Kidney (tissue), 14 donors: ENCODE results near the gene ECE1. TPM values are rescaled to one million over a fixed set of nuclear protein-coding genes. Genes with fewer than 3 reads are reported as not detected.

Experiments
- DNase-seq, 5 donors: peaks; one replicate each; pipeline ENCODE4 v3.0.0-alpha.2; 2013 to 2020
- FAIRE-seq: peaks from 2 replicates; lab custom pipeline; 2012; peaks lifted over from hg19 to GRCh38; lab: Jason Lieb, UNC
- H3K27ac ChIP-seq, 2 donors: one replicate each; pipeline ENCODE4 v1.7.0; 2013; ENCODE audit warnings: low read depth in 2 of 2, low read length in 2 of 2, inconsistent platforms in 1 of 2
- H3K27me3 ChIP-seq: one replicate; pipeline ENCODE4 v1.7.1; 2013; ENCODE audit warnings: low read length, inconsistent platforms; ENCODE audit not compliant: control insufficient read depth, insufficient read depth
- H3K36me3 ChIP-seq, 3 donors: one replicate each; pipeline versions ENCODE4 v1.7.0 to v1.7.1; 2013; ENCODE audit warnings: low read length in 3 of 3, control low read depth in 1 of 3, inconsistent platforms in 1 of 3; ENCODE audit not compliant: insufficient read depth in 3 of 3, control insufficient read depth in 2 of 3
- H3K4me1 ChIP-seq, 3 donors: one replicate each; pipeline versions ENCODE4 v1.7.0 to v1.7.1; 2013; ENCODE audit warnings: low read length in 3 of 3, inconsistent platforms in 1 of 3, low read depth in 1 of 3; ENCODE audit not compliant: control insufficient read depth in 2 of 3, insufficient read depth in 2 of 3
- H3K4me3 ChIP-seq, 3 donors: one replicate each; pipeline versions ENCODE4 v1.7.0 to v1.8.1; 2013; ENCODE audit warnings: low read length in 3 of 3, control low read depth in 1 of 3, inconsistent platforms in 1 of 3
- H3K9ac ChIP-seq, 3 donors: one replicate each; pipeline versions ENCODE4 v1.7.0 to v1.7.1; 2013; ENCODE audit warnings: low read length in 3 of 3, control low read depth in 1 of 3, inconsistent platforms in 1 of 3
- H3K9me3 ChIP-seq, 3 donors: one replicate each; pipeline versions ENCODE4 v1.7.0 to v1.7.1; 2013; ENCODE audit warnings: low read length in 3 of 3, control low read depth in 1 of 3, inconsistent platforms in 1 of 3; ENCODE audit not compliant: control insufficient read depth in 2 of 3, insufficient read depth in 1 of 3
- intact Hi-C: fragments of 100-400 bp; cut with DNase I; formaldehyde crosslinking; loops from one replicate; pipeline ENCODE4 v1.11.1; 2022
- polyA plus RNA-seq: library from polyadenylated mRNA; stranded (reverse); fragments of 350-450 nt; fragmentation: Illumina TruSeq; extraction: RNeasy Lipid Tissue Mini Kit (QIAGEN cat#74804); gene quantifications from one replicate; pipeline ENCODE4 v1.2.3, GENCODE V29; 2014; ENCODE audit warnings: low read depth, low replicate concordance; ENCODE audit not compliant: insufficient read depth
- total RNA-seq: library from RNA; stranded (reverse); fragmentation: NEBNext Ultra II Directional; extraction: Animal tissue kit (Norgen Biotek cat#: 25700); gene quantifications from one replicate; pipeline ENCODE4 v1.2.1, GENCODE V29; 2021
- TF ChIP-seq, protein P1 (sequence below): IDR thresholded peaks from 3 replicates; pipeline ENCODE4 v1.5.1; 2012; ENCODE audit warnings: mild to moderate bottlenecking, moderate library complexity, borderline replicate concordance; ENCODE audit not compliant: insufficient read depth; ENCODE audit errors: extremely low read depth
- donor health status: control.
- donor health status: control.
- donor health status: control.
- donor health status: control.
- donor health status: control.
- donor health status: DM: yes; HTN: yes; CAD: no.
- donor health status: Normal renal cell carcinoma (clear cell type).

The ECE1 gene
- total and polyA plus RNA-seq, 2 donors from 2014 or later = 30.8 to 128 TPM

DNA sequence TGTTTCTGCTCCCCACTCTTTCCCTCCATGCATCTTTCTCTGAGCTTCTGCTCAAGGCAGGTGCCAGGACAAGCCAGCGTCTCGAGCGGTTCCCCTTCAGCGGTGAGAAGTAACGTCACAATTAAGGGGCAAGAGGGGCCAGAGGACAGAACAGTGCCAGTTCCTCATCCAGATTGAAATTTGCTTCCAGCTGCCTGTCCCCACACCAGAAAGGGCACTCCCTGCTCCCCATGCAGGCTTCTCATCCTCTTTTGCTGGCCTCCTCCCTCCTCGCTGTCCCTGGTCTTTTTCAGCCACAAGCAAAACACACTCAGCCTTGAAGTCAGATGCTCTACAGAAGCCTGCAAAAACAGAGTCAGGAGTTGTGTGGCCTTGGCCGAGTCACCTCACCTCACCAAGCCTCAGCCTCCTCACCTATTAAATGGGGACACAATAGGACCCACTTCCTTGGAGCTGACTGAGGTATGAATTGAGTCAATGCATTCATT, 35.0 kb upstream of the ECE1 start:
- intact Hi-C loops = no loop called here
- no peaks in the 10 kb centered on the region for H3K27me3 ChIP-seq
- no peaks in the 10 kb centered on the region for H3K9me3 ChIP-seq
- FAIRE-seq = no peak
- no peak for DNase-seq
- H3K27ac ChIP-seq = peak overlapping the region; percentile 78 to 80
- no peaks in the 10 kb centered on the region for H3K36me3 ChIP-seq
- TF ChIP-seq, protein P1, sequence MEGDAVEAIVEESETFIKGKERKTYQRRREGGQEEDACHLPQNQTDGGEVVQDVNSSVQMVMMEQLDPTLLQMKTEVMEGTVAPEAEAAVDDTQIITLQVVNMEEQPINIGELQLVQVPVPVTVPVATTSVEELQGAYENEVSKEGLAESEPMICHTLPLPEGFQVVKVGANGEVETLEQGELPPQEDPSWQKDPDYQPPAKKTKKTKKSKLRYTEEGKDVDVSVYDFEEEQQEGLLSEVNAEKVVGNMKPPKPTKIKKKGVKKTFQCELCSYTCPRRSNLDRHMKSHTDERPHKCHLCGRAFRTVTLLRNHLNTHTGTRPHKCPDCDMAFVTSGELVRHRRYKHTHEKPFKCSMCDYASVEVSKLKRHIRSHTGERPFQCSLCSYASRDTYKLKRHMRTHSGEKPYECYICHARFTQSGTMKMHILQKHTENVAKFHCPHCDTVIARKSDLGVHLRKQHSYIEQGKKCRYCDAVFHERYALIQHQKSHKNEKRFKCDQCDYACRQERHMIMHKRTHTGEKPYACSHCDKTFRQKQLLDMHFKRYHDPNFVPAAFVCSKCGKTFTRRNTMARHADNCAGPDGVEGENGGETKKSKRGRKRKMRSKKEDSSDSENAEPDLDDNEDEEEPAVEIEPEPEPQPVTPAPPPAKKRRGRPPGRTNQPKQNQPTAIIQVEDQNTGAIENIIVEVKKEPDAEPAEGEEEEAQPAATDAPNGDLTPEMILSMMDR = no peak
- no peak overlapping the region for H3K4me3 ChIP-seq
- peaks cover 0 to 44% (median 26%) of the 10 kb centered on the region in 3 donors for H3K4me1 ChIP-seq
- H3K9ac ChIP-seq = peak overlapping the region in 1 of 3 donors; percentile 49

DNA sequence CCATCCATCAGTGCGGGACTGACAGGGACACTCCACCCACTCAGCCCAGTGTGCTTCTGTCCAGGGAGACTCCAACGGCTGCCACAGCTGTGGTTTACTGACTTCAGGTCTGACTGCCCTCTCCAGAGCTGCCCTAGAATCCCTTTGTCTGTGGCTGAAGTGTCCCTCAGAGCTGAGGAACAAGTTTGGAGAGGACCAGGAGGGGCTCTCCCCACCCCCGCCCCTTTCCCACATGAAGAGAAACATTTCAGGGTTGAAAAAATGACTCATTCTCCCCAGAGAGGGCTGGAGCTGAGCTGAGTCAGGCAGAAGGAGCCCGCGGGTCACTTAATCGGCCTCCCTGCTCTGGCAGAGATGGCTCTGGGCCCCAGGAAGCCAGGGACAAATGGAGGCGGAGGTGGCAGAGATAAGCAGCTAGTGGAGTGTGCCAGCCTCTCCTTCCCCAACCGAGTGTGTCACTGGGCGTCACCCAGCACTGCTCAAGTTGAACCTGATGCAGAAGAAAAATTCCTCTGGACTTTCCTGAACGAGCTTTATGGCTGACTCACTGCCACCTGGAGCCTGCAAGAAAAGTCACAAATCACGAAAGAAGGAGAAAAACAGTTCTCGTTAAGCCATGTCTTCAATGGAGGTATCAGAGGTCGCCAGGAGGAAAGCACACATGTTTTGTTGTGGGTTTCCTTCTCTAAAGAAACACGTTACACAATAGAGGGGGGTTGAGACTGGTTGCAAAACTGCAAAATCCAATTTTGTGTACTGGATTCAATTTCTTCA, 34.3 kb upstream of the ECE1 start:
- H3K4me1 ChIP-seq = peaks cover 0 to 42% (median 23%) of the 10 kb centered on the region in 3 donors
- peak overlapping the region; percentile 78 to 80 for H3K27ac ChIP-seq
- intact Hi-C loops = no loop called here
- TF ChIP-seq, protein P1 = no peak
- FAIRE-seq (no peak), DNase-seq (peak; percentile 50 to 96 (median 78))
- no peaks in the 10 kb centered on the region for H3K36me3 ChIP-seq
- peak overlapping the region in 1 of 3 donors; percentile 49 for H3K9ac ChIP-seq
- H3K27me3 ChIP-seq = no peaks in the 10 kb centered on the region
- no peaks in the 10 kb centered on the region for H3K9me3 ChIP-seq
- H3K4me3 ChIP-seq = no peak overlapping the region

DNA sequence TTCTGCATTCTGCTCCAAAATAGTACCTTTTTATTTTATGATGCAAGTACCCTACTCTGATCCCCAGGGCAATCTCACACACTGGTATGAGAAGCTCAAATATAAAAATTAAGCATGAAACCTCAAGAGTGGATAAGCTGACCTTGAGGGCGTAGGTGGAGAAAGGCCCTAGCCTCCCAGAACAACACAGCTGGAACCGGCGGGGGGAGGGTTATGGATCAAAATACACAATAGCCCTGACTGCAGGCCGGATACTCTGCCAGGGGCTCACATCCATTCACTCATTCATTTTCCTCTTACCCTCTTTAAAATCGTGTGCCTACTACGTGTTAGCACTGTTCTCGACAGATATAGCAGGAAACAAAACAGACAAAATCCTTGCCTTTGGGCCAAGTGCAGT, 32.8 kb upstream of the ECE1 start:
- no peak overlapping the region for H3K4me3 ChIP-seq
- H3K9me3 ChIP-seq = no peaks in the 10 kb centered on the region
- intact Hi-C loops = no loop called here
- TF ChIP-seq, protein P1 = no peak
- peak overlapping the region; percentile 80 for H3K27ac ChIP-seq
- peak overlapping the region in 1 of 3 donors; percentile 55 for H3K9ac ChIP-seq
- H3K27me3 ChIP-seq = no peaks in the 10 kb centered on the region
- DNase-seq (no peak), FAIRE-seq (no peak)
- peaks cover 0 to 52% (median 27%) of the 10 kb centered on the region in 3 donors for H3K4me1 ChIP-seq
- no peaks in the 10 kb centered on the region for H3K36me3 ChIP-seq
